ENCODE data around the gene MS4A15. TPM values are rescaled to one million over a fixed set of nuclear protein-coding genes. Genes with fewer than 3 reads are reported as not detected.

MS4A15 gene
- total and polyA plus RNA-seq, 2 donors (not counting 1 experiment from before 2014, with no cell fraction given) = not detected

DNA sequence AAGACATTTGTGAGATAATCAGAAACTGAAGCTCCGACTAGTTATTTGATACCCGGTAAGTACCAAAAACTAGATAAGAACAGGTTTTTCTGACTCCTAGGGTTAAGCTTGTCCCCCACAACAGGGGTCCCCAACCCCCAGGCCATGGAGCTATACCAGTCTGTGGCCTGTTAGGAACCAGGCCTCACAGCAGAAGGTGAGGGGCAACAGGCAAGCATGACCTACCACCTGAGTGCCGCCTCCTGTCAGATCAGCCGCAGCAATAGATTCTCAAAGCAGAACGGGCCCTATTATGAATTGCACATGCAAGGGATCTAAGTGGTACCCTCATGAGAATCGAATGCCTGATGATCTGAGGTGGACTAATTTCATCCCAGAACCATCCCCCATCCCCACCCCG lies 27.2 kb downstream of the MS4A15 start:
- no peak overlapping the region for H3K4me3 Mint-ChIP-seq
- no peak overlapping the region for H3K27ac Mint-ChIP-seq
- no peak overlapping the region for H2AFZ ChIP-seq (ENCODE audit: insufficient read depth, low read depth, low read length, poor library complexity, severe bottlenecking)
- no peak for TF ChIP-seq EZH2 (IDR thresholded peaks at IDR 0.05; ENCODE audit: borderline replicate concordance, insufficient read depth, low read depth, low read length, poor library complexity, severe bottlenecking)
- TF ChIP-seq, protein P1, sequence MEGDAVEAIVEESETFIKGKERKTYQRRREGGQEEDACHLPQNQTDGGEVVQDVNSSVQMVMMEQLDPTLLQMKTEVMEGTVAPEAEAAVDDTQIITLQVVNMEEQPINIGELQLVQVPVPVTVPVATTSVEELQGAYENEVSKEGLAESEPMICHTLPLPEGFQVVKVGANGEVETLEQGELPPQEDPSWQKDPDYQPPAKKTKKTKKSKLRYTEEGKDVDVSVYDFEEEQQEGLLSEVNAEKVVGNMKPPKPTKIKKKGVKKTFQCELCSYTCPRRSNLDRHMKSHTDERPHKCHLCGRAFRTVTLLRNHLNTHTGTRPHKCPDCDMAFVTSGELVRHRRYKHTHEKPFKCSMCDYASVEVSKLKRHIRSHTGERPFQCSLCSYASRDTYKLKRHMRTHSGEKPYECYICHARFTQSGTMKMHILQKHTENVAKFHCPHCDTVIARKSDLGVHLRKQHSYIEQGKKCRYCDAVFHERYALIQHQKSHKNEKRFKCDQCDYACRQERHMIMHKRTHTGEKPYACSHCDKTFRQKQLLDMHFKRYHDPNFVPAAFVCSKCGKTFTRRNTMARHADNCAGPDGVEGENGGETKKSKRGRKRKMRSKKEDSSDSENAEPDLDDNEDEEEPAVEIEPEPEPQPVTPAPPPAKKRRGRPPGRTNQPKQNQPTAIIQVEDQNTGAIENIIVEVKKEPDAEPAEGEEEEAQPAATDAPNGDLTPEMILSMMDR (IDR thresholded peaks at IDR 0.05) = no peak
- H3K4me1 ChIP-seq (ENCODE audit: control insufficient read depth in 2 of 2, insufficient read depth in 2 of 2, low read length in 2 of 2) = no peaks in the 10 kb centered on the region
- intact Hi-C loops (cut with micrococcal nuclease) = no loop called here
- DNase-seq (no peak), ATAC-seq (ENCODE audit: low read depth) (no peak)
- no peaks in the 10 kb centered on the region for H4K20me1 ChIP-seq (ENCODE audit: control insufficient read depth, insufficient read depth, low read length, poor library complexity, severe bottlenecking)
- H3K27me3 ChIP-seq (replicated peaks in 1 of 4; ENCODE audit: control extremely low read depth in 1 of 4, control insufficient read depth in 3 of 4, insufficient read depth in 4 of 4, low read length in 3 of 4) = no peaks in the 10 kb centered on the region
- POLR2A ChIA-PET = no interaction called here
- H3K9ac ChIP-seq (ENCODE audit: low read length) = no peak overlapping the region
- H3K27me3 Mint-ChIP-seq = no peaks in the 10 kb centered on the region
- WGBS (ENCODE audit: insufficient coverage) = 87% methylated on average over 6 of the region's 7 CpGs
- no peaks in the 10 kb centered on the region for H3K9me3 Mint-ChIP-seq (ENCODE audit: insufficient read depth)
- no peaks in the 10 kb centered on the region for H3K36me3 ChIP-seq (replicated peaks in 1 of 2; ENCODE audit: control extremely low read depth in 1 of 2, control insufficient read depth in 1 of 2, extremely low read depth in 1 of 2, insufficient read depth in 2 of 2, low read length in 1 of 2)
- no peaks in the 10 kb centered on the region for H3K9me3 ChIP-seq (ENCODE audit: control extremely low read depth in 1 of 3, control insufficient read depth in 2 of 3, insufficient read depth in 1 of 3, low read length in 2 of 3)
- CTCF ChIA-PET = no interaction called here
- no peaks in the 10 kb centered on the region for H3K79me2 ChIP-seq (ENCODE audit: control insufficient read depth, insufficient read depth, low read length)
- no peak overlapping the region for H3K27ac ChIP-seq (ENCODE audit: low read length in 2 of 2)
- H3K4me1 Mint-ChIP-seq = no peaks in the 10 kb centered on the region
- H3K4me2 ChIP-seq (replicated peaks; ENCODE audit: low read depth, low read length, poor library complexity, severe bottlenecking) = no peak overlapping the region
- H3K4me3 ChIP-seq (ENCODE audit: control extremely low read depth in 1 of 5, extremely low read depth in 1 of 5, insufficient read depth in 1 of 5, low read depth in 2 of 5, low read length in 4 of 5) = no peak overlapping the region

DNA sequence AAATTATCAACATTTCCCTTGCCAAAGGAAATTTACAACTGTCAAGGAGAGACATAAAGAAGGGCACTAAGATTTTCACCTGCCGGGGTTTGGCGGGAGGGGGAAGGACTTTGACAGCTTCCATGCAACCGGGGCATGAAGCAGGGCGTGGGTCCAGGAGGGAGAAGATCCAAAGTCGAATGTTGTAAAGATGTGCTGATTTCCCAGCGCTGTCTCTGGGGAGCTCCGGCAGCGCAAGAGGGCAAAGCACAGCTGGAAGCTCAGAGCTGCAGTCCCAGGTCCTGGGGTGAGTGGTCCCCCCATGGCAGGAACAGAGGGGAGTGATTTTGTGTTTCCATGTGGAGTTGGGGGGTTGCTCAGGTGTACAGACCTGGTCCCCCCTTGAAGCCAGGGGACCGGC lies 28.5 kb downstream of the MS4A15 start, which contains the start of gene MS4A10:
Gene MS4A10, plus strand, starts transcription at position 198 of the 400 bp plus-strand sequence. CDS start 5,003 bp downstream, outside the sequence.
- intact Hi-C loops (cut with micrococcal nuclease) = no loop called here
- TF ChIP-seq, protein P1 (IDR thresholded peaks at IDR 0.05) = no peak
- TF ChIP-seq EZH2 (IDR thresholded peaks at IDR 0.05; ENCODE audit: borderline replicate concordance, insufficient read depth, low read depth, low read length, poor library complexity, severe bottlenecking) = no peak
- H3K9me3 ChIP-seq (ENCODE audit: control extremely low read depth in 1 of 3, control insufficient read depth in 2 of 3, insufficient read depth in 1 of 3, low read length in 2 of 3) = no peaks in the 10 kb centered on the region
- no peak for ATAC-seq (ENCODE audit: low read depth)
- no peak within 1 kb of the TSS for H2AFZ ChIP-seq (ENCODE audit: insufficient read depth, low read depth, low read length, poor library complexity, severe bottlenecking)
- H4K20me1 ChIP-seq (ENCODE audit: control insufficient read depth, insufficient read depth, low read length, poor library complexity, severe bottlenecking) = no peaks in the 10 kb centered on the region
- no peaks in the 10 kb centered on the region for H3K79me2 ChIP-seq (ENCODE audit: control insufficient read depth, insufficient read depth, low read length)
- DNase-seq = no peak
- H3K27me3 ChIP-seq (replicated peaks in 1 of 4; ENCODE audit: control extremely low read depth in 1 of 4, control insufficient read depth in 3 of 4, insufficient read depth in 4 of 4, low read length in 3 of 4) = no peaks in the 10 kb centered on the region
- H3K4me3 ChIP-seq (ENCODE audit: control extremely low read depth in 1 of 5, extremely low read depth in 1 of 5, insufficient read depth in 1 of 5, low read depth in 2 of 5, low read length in 4 of 5) = no peak within 1 kb of the TSS
- Mint-ChIP-seq H3K4me3 (no peak within 1 kb of the TSS), H3K9me3 (ENCODE audit: insufficient read depth) (no peaks in the 10 kb centered on the region), H3K27me3 (no peaks in the 10 kb centered on the region), H3K4me1 (no peaks in the 10 kb centered on the region), H3K27ac (no peak within 1 kb of the TSS)
- ChIA-PET POLR2A (no interaction called here), CTCF (interaction anchor here (1.8 kb wide), 1 partner anchor 8 kb away, joined by 5 read pairs; no protein-coding TSS in a partner anchor)
- H3K4me2 ChIP-seq (replicated peaks; ENCODE audit: low read depth, low read length, poor library complexity, severe bottlenecking) = no peak within 1 kb of the TSS
- H3K27ac ChIP-seq (ENCODE audit: low read length in 2 of 2) = no peak within 1 kb of the TSS
- no peak within 1 kb of the TSS for H3K9ac ChIP-seq (ENCODE audit: low read length)
- no peaks in the 10 kb centered on the region for H3K36me3 ChIP-seq (replicated peaks in 1 of 2; ENCODE audit: control extremely low read depth in 1 of 2, control insufficient read depth in 1 of 2, extremely low read depth in 1 of 2, insufficient read depth in 2 of 2, low read length in 1 of 2)
- H3K4me1 ChIP-seq (ENCODE audit: control insufficient read depth in 2 of 2, insufficient read depth in 2 of 2, low read length in 2 of 2) = no peaks in the 10 kb centered on the region
- WGBS (ENCODE audit: insufficient coverage) = 82% methylated on average over 8 of the region's 9 CpGs

Measured in B cell (primary cell).